Ishikawa (cell line): ENCODE data around the gene TOMM40.

Experiments
- CEBPB ChIP-seq: IDR thresholded peaks from 2 replicates; pipeline ENCODE4 v1.6.1; 2012
- CREB1 ChIP-seq: IDR thresholded peaks from 2 replicates; pipeline ENCODE4 v1.6.1; 2012; ENCODE audit warnings: low read depth
- EGR1 ChIP-seq: IDR thresholded peaks from 2 replicates; pipeline ENCODE4 v1.6.1; 2012
- EP300 ChIP-seq: IDR thresholded peaks from 2 replicates; pipeline ENCODE4 v1.6.1; 2012; ENCODE audit warnings: borderline replicate concordance
- FOXM1 ChIP-seq: IDR thresholded peaks from 2 replicates; pipeline ENCODE4 v1.6.1; 2012; ENCODE audit warnings: low read depth, borderline replicate concordance
- MAX ChIP-seq: IDR thresholded peaks from 2 replicates; pipeline ENCODE4 v1.6.1; 2012
- NFIC ChIP-seq: IDR thresholded peaks from 2 replicates; pipeline ENCODE4 v1.6.1; 2012
- RAD21 ChIP-seq: IDR thresholded peaks from 2 replicates; pipeline ENCODE4 v1.6.1; 2012; ENCODE audit warnings: low read depth
- REST ChIP-seq: IDR thresholded peaks from 2 replicates; pipeline ENCODE4 v1.6.1; 2012; ENCODE audit warnings: low read depth, mild to moderate bottlenecking
- TAF1 ChIP-seq: IDR thresholded peaks from 2 replicates; pipeline ENCODE4 v1.6.1; 2012; ENCODE audit warnings: low read depth, mild to moderate bottlenecking
- TCF12 ChIP-seq: IDR thresholded peaks from 2 replicates; pipeline ENCODE4 v1.6.1; 2012; ENCODE audit warnings: low read depth
- TEAD4 ChIP-seq: IDR thresholded peaks from 2 replicates; pipeline ENCODE4 v1.6.1; 2012
- USF1 ChIP-seq: IDR thresholded peaks from 2 replicates; pipeline ENCODE4 v1.6.1; 2012
- YY1 ChIP-seq: IDR thresholded peaks from 2 replicates; pipeline ENCODE4 v1.6.1; 2012; ENCODE audit warnings: low read depth
- ZBTB7A ChIP-seq: IDR thresholded peaks from 2 replicates; pipeline ENCODE4 v1.6.1; 2012; ENCODE audit warnings: low read depth

The TOMM40 gene

GRCh38 chr19:44892932-44893331, 1.9 kb downstream of the TOMM40 start:
- TF ChIP-seq REST = no peak
- no peak for TF ChIP-seq EP300
- no peak for TF ChIP-seq TEAD4
- TF ChIP-seq RAD21 = no peak
- no peak for TF ChIP-seq CEBPB
- TF ChIP-seq YY1 = no peak
- no peak for TF ChIP-seq CREB1

GRCh38 chr19:44893332-44894051, 2.4 kb downstream of the TOMM40 start:
- TF ChIP-seq TCF12 (no peak), FOXM1 (no peak), EGR1 (no peak), EP300 (no peak), NFIC (no peak), TAF1 (no peak), RAD21 (no peak), MAX (no peak), ZBTB7A (no peak), CREB1 (no peak), YY1 (no peak), USF1 (no peak), REST (no peak)

GRCh38 chr19:44894052-44894400, 3.0 kb downstream of the TOMM40 start:
- TF ChIP-seq REST (no peak), TCF12 (no peak), RAD21 (no peak), EGR1 (no peak), MAX (no peak), TEAD4 (no peak), CREB1 (no peak), ZBTB7A (no peak), FOXM1 (no peak), EP300 (no peak), YY1 (no peak), CEBPB (no peak), USF1 (no peak), TAF1 (no peak), NFIC (no peak)

GRCh38 chr19:44894946-44895345, 3.9 kb downstream of the TOMM40 start:
- no peak for TF ChIP-seq YY1
- TF ChIP-seq EP300 = no peak
- TF ChIP-seq CREB1 = no peak
- no peak for TF ChIP-seq RAD21
- TF ChIP-seq CEBPB = no peak
- no peak for TF ChIP-seq TAF1
- TF ChIP-seq TCF12 = no peak
- no peak for TF ChIP-seq REST
- TF ChIP-seq ZBTB7A = no peak
